GM10847 (cell line): ENCODE results near the gene PBX3.

Experiments
- POLR2A ChIP-seq: IDR thresholded peaks from 2 replicates; pipeline ENCODE4 v1.6.1; 2011; ENCODE audit not compliant: insufficient read length; ENCODE audit errors: extremely low read depth

The PBX3 gene

DNA sequence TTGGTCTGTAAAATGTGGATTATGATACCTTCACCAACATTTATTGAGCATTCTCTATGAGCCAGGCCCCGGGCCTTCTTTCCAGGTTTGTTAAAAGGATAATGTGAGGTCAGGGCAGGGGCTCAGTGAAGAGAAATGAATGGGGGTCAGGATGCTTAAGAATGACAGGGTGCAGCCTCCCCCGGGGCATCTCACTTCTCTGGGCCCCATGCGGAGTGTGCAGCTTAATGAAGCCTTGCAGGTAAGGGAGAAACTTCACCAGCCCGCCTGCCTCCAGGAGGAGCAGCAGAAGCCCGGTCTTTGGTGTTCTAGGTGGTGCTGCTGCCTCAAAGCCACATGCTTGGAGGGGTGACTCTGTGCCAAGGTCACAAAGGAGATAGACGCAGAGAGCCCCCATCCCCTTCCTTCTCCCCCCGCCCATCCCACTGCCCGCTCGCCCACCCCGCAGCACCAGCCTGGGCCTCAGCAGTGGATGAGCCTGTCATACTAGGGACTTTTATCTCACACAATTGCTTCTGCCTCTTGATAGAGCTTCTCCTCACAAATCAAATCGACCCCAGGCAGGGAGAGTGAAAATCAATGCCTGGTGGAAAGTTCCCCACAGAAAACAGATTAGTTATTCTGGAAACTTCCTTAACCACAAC is 244.8 kb downstream of the PBX3 start:
- TF ChIP-seq POLR2A = no peak

DNA sequence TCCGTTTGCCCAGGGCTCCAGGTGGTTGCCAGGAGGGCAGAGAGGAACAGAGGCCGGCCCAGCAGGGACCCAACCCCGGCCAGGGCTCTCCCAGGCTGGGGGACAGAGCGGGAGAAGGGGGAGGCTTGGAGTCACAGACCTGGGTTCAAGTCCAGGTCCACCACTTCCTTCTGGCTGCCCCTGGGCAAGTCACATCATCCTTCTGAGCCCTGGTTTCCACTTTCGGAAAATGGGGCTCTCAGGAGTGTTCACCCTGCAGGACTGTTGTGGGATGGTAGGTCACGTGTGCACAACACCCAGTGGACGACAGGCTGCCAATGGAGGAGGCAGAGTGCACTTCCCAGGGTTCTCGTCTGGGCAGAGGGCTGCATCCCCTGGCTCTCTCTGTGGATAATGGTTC is 245.4 kb downstream of the PBX3 start:
- no peak for TF ChIP-seq POLR2A

- TF ChIP-seq POLR2A = no peak
Measured at GRCh38 chr9:125993466-125993865, 246.3 kb downstream of the PBX3 start.

- no peak for TF ChIP-seq POLR2A
Measured at GRCh38 chr9:125994066-125994943, 247.1 kb downstream of the PBX3 start.

- no peak for TF ChIP-seq POLR2A
Measured at GRCh38 chr9:125995006-125995405, 247.8 kb downstream of the PBX3 start.

- TF ChIP-seq POLR2A = no peak
Measured at GRCh38 chr9:125995706-125996105, 248.5 kb downstream of the PBX3 start.

- TF ChIP-seq POLR2A = no peak
Measured at GRCh38 chr9:125996791-125997190, 249.6 kb downstream of the PBX3 start.

DNA sequence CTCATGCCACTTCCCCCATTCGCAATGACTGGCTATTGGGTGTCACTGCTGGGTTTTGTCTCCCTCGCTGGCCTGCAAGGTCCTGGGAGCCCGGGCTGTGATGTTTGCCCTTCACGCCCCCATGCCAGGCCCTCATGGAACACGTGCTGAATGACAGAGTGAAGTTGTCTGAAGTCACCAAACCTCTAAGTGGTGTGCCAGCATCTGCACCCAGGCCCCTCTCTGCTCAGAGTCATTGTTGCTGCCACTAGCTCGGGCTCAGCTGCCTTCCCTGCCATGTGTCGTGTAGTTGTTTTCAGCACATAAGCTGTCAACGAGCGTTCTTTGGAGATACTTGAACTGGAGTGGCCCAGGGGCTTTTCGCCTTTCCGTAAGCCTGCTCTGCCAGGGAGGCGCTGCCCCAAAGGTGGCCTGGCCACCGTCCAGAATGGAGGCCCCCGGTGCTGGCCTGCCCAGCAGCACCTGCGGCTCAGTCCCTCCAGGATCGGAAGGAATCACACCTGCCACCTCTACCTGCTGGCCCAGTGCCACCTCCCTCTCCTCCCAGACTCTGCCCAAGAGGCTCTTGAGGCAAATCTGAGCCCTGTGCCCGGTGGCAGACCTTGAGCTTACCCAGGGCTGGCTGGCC is 250.1 kb downstream of the PBX3 start:
- no peak for TF ChIP-seq POLR2A

- no peak for TF ChIP-seq POLR2A
Measured at GRCh38 chr9:125998837-125999503, 251.8 kb downstream of the PBX3 start.

DNA sequence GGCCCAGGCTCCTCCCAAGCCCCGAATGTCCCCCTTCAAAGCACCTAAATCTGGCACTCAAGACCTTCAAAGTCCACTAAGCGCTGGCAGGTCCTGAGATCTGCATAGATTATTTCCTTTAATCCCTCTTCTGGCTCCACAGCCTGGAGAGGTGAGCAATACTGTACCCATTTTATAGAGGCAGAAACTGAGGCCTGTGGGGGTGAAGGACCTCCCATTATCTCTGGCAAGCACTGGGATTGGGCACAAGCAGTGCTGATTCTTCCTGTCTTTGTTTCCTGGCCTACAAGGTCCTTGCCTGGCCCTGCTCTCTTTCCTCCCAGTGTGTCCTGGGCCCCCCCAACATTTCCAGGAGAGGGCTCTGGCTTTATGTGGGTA is 252.3 kb downstream of the PBX3 start:
- TF ChIP-seq POLR2A = no peak

- no peak for TF ChIP-seq POLR2A
Measured at GRCh38 chr9:126000256-126000655, 253.1 kb downstream of the PBX3 start.

GRCh38 chr9:126000731-126001580 is 253.8 kb downstream of the PBX3 start:
- TF ChIP-seq POLR2A = no peak

GRCh38 chr9:126001581-126002225 is 254.5 kb downstream of the PBX3 start:
- no peak for TF ChIP-seq POLR2A
